NCI-H1417 (cell line): Measurements from ENCODE around the gene NFATC3.
A peak's percentile ranks its signal among the peaks of the same experiment; 100 is the strongest.

Experiments used
- DNase-seq, 3 experiments: peaks; one replicate each; lab custom pipeline; 2025; lab: John Stamatoyannopoulos, UW

NFATC3 gene

DNA sequence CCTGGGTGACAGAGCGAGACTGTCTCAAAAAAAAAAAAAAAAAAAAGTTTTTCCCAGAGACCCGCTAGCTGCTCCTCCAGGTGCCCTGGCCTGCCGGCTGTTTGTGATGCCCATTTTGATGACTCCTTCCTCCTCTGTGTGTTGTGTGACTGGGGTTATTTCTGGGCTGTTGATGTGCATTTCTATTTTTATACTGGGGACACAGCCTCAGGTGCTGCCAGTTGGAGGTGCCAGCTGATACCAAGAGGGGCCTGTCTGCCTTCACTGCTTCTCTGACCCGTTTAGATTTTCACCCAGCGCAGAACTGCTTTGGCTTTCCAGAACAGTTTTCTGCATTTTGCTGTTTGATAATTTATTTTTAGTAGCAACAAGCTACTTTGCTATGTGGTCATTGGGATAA lies 166.7 kb downstream of the NFATC3 start:
- no peak for DNase-seq

GRCh38 chr16:68252383-68252782 lies 167.2 kb downstream of the NFATC3 start:
- DNase-seq = no peak

GRCh38 chr16:68253721-68254120 lies 168.6 kb downstream of the NFATC3 start:
- no peak for DNase-seq

GRCh38 chr16:68255712-68256111 lies 170.5 kb downstream of the NFATC3 start:
- DNase-seq = no peak

- DNase-seq = peak in 2 of 3 experiments; percentile 28 to 65
These were observed 172.2 kb downstream of the NFATC3 start for GRCh38 chr16:68257251-68257905.

GRCh38 chr16:68257906-68258800 lies 173.0 kb downstream of the NFATC3 start:
- DNase-seq = no peak

DNA sequence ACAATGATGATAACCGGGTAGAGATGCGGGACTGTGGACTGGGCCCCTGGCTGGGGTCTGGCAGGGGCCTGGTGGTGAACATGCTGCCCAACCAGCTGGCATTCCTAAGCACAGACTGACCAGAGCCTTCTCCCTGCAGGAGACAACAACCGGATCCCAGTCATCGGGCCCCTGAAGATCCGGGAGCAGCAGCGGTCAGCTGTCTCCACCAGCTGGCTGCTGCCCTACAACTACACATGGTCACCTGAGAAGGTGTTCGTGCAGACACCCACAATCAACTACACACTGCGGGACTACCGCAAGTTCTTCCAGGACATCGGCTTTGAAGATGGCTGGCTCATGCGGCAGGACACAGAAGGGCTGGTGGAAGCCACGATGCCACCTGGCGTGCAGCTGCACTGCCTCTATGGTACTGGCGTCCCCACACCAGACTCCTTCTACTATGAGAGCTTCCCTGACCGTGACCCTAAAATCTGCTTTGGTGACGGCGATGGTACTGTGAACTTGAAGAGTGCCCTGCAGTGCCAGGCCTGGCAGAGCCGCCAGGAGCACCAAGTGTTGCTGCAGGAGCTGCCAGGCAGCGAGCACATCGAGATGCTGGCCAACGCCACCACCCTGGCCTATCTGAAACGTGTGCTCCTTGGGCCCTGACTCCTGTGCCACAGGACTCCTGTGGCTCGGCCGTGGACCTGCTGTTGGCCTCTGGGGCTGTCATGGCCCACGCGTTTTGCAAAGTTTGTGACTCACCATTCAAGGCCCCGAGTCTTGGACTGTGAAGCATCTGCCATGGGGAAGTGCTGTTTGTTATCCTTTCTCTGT lies 174.0 kb downstream of the NFATC3 start:
- DNase-seq = no peak

DNA sequence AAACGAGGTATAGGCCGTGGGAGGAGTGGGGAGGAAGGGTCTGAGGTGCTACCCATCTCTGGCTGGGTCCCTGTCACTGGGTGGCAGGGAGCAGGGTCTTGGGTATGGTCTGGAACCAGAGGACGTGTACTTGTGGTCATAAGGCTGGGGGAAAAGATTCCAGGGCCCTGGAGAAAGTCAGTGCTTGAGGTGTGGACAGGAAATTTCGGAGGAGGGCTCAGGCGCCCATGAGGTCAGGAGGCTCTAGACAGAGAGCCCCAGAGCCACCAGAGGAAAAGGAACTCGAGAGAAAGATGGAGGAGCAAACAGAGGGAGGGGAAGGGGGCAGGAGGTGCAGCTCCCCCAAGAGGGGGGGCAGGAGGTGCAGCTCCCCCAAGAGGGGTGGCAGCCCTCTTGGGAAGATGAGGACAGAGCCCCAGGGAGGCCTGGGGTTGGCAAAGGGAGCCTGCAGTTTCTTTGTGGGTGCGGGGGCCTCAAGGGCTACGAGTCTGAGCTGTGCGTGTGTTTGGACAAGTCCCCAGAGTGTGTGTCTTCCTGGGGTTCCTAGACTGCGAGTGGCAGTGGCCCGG lies 178.5 kb downstream of the NFATC3 start:
- DNase-seq = no peak

DNA sequence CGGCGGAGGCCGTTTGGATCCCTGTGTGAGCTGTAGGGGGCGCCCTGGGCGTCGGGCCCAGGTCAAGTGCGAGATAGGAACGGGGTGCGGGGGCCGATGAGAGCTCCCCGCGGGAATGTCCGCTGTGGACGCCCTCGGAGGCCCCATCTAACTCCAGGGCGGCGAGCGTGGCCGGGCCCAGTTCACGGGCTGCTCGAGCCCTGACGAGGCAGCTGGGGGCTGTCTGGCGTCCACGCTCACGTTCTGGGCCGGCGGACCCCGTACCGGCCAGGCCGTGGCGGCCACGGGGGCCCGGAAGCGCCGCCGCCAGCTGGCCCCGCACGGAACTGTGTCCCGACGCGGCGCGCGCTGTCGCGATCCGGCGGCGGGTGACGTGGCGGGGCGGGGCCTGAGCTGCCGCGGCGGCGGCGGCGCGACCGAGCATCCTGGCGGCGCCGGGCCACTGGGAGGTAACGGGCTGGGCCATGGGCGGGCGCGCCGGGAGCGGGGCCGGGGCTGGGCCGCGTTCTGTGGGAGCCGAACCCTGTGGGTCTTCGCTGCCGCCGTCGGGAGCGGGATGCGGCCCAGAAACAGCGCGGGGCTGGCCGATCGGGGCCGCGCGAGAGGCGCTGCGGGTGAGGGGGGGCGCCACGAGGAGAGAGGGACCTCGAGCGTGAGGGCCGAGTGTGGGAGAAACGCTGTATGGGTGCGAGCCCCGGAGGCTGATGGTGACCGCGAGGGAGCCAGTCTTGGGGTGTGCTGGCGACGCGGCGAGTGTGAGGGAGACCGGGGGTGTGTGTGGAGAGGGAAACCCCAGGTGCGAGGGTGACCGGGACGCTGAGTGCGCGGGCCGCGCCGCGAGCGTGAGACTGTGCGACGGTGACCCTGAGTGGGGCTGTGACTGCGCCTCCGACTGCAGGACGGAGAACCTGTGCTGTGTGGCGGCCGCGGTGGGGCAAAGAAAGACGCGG lies 179.2 kb downstream of the NFATC3 start, which contains the start of gene SLC7A6:
TSS of gene SLC7A6 (plus strand) at position 399 of the 950 bp plus-strand sequence. CDS start 10,201 bp downstream, outside the sequence.
- peak; percentile 34 to 76 (median 72) for DNase-seq

DNA sequence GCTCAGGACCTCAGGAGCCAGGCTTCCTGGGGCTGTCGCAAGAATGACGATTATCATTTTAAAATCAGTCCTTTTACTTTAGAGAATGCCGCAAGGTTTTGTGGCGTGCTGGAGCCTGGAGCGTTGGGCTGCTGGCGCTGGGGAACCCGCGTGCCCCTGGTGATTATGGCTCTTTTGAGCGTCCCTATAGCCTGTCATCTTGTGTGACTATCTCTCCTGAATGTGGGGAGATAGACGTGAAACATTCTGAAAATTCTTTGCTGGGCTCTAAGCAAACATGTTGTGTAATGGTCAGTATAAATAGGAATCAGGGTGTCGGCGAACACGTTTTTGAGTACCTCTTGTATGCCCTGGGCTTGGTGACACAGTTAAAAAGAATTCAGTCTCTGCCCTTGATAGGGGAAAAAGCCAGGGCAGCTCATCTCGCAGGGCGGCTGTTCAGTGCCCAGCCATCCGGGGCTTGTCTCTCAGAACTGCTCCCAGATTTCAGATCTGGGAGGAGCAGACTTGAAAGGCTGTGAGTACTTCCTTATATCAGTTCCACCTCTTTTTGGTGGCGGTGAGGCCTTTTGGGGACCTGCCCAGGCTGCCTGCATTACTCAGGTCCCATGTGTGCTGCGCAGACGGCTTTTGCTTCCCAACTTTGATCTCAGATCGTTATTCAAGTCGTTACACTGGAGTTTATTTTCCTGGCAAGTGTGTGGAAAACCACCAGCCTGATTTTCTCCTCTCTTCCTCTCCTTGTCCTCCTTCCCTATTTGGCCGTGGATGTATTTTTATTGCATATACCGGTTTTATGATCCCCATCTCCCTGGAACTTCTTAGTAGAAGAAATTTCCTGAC lies 180.1 kb downstream of the NFATC3 start:
- peak in 1 of 3 experiments; percentile 61 for DNase-seq

DNA sequence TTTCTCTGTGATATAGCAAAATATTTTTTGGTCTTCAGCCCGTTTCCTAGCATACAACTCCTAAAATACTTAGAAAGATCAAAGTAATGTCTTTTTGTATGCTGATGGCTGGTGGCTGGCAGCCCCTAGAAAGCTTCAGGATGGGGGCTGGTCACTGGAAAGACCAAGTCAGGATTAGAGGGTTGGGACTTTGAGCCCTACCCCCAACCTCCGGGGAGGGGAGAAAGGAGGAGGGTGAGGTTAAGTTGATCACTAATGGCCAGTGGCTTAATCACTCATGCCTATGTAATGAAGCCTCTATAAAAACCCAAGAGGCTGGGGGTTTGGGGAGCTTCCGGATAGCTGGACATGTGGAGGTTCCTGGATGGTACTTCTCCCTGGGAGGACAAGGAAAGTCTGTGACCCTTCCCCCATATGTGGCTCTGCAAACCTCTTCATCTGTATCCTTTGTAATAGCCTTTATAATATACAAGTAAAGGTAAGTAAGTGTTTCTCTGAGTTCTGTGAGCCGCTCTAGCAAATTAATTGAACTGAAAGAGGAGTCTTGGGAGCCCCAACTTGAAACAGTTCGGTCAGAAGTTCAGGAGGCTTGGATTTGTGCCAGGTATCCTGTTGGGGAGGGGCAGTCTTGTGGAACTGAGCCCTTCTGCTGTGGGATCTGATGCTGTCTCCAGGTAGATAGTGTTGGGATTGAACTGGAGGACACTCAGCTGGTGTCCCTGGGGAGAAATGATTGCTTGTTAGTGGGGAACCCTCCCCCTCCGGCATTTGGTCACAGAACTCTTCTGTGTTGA lies 182.6 kb downstream of the NFATC3 start:
- peak in 2 of 3 experiments; percentile 41 to 83 for DNase-seq

GRCh38 chr16:68269793-68270192 lies 184.6 kb downstream of the NFATC3 start:
- DNase-seq = no peak

DNA sequence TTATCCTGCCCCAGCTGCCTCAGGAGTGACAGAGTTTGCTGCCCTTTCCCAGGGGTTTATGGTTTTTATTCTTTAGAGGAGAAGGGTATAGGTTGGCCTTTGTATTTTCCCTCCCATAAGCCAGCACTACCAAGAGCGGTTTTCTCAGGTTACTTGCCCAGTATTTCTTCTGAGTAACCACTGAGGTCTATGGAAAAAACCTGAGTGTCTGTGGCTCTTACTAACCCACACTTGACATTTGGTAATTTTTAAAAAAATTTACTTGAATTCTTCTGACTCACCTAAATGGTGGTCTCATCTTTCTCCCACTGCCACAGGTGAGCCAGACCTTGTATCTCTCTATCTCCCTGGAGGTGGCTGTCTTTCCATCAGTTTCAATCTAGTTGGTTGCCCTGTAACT lies 185.2 kb downstream of the NFATC3 start:
- DNase-seq = no peak

DNA sequence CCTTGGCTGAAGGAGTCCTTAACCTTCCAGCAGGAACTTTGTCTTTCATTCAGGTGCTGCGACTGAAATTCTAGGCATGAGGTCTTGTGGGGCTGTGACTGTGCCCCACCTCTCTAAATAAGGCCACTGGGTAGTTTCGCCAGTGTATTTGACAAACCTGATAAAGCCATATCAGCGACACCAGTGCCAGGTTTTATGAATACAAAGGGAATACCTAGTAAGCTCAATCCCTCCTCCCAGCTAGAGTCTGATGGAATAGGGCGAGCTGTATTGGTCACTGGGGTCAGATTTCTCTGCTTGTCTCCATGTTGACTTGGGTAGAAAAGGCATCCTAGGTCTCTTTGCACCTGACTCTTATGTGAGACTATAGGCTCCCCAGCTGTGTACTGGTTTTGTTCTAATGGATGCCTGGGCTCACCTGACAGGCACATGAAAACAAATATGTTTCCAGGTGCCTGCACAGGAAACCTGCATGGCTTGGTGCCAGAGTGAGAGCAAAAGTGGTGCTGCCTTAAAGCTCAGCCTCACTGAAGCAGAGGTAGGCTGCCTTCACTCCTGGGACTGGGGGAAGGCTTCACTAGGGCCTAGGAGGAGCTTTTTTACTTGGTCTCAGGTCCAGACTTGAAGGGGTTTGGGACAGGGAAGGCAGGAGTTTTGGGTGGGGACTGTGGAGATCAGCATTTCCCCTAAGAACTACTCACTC lies 187.5 kb downstream of the NFATC3 start:
- DNase-seq = peak; percentile 19 to 78 (median 44)

DNA sequence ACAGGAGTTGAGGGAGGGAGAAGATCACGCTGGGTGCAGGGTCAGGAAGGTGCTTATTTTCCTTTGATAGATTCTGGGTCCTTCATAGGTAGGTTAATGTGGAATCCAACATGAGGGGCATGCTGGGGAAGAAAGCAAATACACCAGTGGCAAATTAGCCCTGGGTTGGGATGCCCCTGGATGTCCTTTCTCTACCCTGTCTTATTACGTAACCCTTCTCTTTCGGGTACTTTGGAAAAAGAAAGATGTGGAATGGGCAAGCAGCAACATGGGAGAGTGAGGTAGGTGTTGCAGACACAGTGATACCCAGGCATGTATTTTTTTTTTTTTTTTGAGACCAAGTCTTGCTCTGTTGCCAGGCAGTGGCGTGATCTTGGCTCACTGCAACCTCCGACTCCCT lies 188.3 kb downstream of the NFATC3 start:
- no peak for DNase-seq

GRCh38 chr16:68273896-68274295 lies 188.7 kb downstream of the NFATC3 start:
- DNase-seq = no peak

GRCh38 chr16:68274441-68274840 lies 189.3 kb downstream of the NFATC3 start:
- no peak for DNase-seq

DNA sequence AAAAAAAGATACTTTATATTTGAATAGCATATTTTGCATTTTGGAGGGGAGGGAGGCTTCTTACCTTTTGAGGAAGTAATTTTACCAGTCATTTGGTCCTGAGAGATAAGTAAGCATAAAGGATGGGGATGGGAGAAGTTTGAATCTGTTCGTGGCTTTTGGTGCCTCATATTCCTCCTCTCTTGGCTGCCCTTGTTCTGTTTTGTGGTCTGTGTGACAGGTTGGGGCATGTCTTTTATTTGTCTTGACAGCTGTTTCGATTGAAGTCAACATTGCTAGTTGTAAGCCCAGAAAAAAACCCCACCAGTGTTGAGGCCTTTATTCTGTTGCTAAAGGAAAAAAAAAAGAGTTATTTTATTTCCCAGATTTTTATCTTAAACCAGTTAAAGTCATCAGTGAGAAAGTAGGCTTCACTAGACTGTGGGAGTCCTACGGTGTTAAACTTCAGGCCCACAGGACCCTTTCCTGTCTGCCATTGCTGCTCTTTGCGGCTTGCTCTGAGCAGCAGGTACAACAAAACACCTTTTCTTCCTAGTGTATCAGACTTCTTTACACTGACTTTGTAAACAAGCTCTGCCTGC lies 190.5 kb downstream of the NFATC3 start:
- peak; percentile 56 to 78 (median 58) for DNase-seq
